ENCODE data around the gene CIP2A.

CIP2A gene

DNA sequence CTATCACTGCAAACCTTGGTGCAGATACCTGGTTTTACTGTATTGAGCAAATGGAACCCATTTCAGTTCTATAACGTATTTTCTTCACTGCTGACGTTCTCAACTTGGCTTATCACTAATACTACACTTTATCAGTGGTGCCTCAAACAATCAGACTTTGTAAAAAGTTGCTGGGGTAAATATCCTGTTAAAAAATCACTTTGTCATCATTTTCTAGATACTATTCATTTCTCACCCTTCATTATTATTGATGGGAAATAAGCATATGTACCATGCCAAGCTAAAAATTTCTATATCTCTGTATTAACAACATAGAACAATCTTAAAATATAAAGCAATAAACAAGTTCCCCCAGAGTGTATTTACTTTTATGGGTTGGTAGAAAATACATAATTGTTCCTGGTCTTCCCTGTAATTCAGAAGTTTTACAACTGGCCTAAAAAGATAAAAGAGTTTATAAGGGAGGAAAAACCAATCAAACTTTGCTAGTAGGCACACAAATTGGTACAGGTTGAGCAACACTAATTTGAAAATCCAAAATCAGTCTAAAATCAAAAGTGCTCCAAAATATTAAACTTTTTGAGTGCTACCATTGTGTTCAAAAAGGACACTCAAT lies 33.2 kb downstream of the CIP2A start:
- no peak for DNase-seq

DNA sequence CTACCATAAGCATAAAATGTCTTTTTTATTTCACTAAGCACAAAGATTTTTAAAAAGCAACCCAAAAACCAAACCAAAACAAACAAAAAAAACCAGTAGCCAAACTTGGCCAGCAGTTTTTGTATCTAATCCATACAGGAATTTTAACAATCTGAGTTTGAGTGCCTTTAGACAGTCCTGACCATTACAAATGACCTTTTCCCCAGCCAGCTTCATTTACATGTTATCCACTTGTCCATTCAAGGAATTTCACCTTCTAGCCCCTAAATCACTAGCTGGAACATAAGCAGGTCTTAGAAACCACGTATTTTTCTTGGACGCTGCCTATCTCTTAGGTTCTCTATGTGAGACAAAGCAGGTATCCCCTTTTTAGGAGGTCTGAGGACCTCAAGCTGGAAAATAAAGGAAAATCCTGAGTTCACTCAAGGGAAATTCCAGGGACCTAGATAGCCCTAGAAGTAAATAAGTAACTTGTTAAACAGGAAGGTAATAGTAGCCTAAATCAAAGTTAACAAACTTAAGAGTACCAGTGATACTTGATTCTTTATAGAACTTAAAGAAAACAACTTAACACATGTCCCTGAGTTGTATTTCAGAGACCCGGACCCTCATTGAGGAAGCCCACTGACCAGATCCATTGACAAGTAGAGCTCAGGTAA lies 34.2 kb downstream of the CIP2A start:
- no peak for DNase-seq

DNA sequence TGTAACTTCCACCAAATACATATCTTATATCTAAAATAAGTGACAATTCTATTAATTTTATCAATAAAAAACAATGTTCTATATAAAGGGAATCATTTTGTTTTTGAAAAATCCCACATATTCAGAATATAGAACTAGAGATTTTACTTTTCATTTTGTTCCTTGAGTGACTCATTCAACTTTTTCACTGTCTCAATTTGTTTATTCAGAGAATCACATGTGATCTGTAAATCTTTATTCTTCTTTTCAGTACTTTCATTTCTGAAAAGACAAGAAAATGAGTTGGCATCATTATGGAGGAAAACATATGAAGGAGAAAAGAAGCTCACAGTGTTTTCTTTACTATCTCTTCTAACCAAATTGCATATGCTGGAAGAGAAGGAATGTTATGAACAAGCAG lies 35.0 kb downstream of the CIP2A start:
- DNase-seq = no peak

DNA sequence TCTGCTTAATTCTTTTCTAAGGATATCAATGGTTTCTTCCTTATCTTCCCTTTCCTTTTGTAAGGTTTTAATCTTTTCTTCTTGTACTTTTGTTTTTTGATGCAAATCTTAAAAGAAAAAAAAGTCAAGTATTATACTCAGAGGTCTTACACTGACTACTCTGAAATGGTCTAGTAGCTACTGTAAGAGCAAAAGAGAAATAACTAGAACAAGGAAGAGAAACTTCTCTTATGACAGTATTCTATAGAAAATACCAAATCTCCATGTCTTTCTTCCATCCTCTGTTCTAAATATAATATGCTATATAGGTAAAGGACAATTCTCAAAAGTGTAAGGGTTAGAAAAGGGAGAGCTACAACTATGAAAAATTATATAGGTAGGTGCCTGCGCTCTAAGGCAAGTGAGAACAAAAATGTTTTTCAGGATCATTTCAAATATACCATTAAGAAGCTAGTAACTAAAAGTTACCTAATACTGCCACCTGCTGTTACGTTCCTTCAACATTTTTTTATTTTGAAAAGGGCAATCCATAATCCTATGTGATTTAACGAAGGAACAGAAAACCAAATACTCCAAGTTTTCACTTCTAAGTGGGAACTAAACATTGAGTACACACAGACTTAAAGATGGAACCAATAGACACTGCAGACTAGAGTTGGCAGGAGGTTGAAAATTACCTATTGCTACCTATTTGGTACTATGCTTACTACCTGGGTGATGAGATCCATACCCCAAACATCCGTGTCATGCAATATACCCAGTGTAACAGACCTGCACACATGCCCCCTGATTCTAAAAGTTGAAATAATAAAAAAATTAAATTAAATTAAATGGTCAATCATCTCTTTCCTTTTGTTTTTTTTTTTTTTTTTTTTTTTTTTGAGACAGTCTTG lies 36.7 kb downstream of the CIP2A start:
- DNase-seq = peak; percentile 22

DNA sequence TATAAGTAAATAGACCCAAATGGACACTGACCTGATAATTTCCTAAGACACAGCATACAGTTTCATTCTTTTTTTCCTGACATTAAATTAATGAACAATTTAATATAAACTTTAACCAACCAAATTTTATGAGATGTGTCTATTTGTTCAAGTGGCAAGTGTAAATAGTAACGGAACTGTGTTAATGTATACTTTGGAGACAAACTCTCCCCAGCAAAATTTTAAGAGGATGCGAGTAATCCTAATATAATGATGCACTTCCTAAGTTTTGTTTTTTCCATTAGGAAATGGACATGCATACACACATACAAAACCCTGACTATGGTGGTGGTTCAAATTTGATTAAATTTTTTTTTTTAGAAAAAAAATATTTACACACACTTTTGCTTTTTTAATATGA lies 40.4 kb downstream of the CIP2A start:
- no peak for DNase-seq

DNA sequence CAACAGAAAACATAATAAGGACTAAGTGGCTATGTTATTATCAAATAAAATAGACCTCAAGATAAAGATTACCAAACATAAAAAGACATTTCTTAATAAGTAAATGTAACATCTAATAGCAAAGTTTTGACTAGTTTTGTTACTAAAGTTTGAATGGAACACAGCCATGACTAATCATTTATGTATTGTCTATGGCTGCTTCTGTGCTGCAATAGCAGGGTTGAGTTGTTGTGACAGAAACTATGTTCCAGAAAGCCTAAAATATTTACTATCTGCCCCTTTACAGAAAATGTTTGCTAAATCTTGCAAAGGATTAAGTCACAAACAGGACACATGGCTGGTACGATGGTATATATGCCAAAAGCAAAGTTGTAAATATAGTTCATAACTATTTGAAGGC lies 40.9 kb downstream of the CIP2A start:
- no peak for DNase-seq

DNA sequence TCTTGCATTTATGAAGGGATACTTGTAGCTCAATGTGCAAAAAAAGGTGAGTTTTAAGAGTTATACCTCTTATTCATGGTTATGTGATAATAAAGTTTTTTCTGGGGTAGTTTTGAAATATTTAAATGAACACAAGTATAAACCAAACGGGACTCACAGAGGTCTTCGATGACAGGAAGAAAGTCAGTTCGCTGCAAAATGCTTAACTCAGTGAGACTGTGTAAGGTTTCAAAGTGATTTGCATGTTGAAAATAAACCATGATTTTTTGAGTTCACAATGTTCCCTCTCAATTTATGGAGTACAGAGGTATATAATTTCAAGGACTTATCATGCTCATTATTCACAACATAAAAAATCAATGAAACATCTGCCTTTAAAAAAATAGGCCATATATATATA lies 42.5 kb downstream of the CIP2A start:
- DNase-seq = no peak

DNA sequence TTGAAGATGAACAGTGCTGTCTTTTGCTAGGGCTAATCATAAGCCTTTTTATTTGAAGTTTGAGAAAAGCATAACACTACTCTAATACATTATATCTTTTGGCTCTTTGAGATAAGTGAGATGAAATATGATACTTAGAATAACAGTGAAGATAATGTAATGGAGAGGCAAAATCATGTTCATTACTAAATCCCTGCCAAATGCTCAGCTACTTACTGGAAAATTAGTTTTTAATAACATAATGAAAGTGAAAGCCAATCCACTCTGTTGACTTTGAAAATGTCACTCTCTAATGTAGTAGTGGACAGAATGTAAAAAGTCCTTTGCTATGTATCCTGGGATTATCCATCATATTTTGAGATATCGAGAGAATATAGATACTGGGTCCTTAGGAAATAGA lies 43.0 kb downstream of the CIP2A start:
- DNase-seq = no peak

DNA sequence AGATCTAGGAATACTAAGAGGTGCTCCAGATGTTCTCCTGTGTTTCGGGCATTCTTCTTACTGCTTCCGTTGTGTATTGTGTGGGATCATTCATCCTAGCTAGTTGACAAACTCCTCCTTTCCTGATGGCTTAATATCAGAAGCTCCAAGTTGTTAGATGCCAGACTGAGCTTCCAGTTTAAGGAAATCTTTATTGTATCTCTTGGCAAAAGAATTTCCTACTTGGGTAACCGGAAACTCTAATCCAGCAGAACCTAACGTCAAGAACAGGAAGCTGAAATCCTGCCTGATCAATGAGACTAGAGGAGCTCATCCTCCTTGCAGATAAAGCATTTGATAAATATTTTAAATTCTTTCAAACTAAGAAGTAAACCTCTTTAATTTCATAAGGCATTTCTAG lies 51.2 kb downstream of the CIP2A start:
- DNase-seq = no peak

DNA sequence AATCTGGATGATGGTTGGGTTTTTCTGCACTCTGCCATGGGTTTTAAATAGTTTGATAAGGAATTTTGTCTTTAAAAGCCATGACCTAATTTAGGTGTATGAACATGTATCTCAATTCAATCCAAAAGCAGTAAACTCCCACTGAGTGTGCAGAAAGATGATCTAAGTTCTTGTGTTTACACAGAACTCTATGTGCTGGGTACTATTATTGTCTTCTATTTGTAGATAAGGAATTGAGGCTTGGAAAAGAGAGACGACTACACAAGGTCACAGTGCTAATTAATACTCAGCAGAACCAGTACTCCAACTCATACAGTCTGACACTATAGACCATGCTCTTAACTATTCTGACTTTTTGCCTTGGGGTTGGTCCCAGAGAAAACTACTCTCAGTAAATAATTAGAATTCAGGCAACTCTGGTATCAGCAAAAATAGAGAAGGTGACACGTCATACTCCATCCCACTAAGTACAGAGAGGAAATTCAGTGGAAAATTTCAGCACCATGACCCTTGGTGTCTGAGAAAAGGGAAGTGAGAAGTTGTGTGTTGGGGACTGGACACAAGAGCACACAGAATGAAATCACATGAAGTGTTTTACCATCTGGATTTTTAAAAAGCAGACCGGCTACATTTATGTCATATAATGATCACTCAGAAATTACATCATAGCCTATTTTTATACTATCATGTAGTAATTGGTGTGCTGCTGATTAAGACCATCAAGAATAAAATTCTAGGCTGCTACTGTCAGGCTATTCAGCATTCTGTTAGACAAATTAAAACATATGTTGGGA lies 60.6 kb downstream of the CIP2A start:
- DNase-seq = no peak

DNA sequence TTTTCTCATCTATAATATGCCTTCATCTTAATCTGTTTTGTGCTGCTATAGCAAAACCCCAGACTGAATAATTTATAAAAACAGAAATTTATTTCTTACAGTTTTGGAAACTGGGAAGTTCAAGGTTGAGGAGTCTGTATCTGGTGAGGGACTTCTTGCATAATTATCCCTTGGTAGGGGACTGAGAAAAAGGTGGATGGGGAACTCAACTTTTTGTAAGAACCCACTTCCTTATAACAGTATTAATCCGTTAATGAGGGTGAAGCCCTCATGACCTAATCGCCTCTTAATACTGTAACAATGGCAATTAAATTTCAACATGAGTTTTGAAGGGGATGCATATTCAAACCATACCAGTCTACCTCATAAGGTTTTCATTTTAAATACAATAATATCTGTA lies 61.4 kb downstream of the CIP2A start:
- DNase-seq = no peak

DNA sequence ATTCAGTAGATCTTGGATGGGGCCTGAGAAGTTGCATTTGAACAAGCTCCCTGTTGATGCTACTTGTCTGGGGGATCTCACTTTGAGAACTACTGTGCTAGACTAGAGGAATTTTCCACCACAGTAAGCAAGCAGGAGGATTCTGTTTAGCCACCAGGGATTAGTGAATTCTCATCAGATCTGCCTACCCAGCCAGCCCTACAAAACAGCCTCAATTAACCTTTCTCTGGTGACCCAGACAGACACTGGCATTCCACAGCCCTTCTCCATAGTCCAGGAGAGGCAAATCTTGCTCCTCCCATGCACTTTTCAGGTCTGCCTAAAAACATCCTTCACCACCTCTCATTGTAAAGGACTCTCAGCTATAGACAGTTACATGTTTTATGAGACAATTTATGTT lies 62.1 kb downstream of the CIP2A start:
- no peak for DNase-seq

DNA sequence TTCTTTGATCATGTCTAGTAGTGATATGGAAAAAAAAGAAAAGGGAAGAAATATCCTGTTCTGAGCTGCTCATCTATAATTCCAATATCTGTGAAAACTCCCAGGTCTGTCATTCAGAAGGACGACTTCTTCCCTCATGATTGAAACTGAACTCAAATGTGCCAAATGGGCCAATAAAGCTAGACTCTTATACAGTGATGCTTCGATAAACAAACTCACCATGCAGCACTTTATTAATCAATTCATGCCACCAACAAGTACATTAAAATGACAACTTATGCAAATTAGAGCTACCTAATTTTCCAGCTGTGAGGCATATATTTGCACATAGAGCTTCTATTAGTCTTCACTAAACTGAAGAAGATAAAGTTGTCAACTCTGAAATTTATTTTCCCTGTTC lies 63.3 kb downstream of the CIP2A start:
- no peak for DNase-seq

DNA sequence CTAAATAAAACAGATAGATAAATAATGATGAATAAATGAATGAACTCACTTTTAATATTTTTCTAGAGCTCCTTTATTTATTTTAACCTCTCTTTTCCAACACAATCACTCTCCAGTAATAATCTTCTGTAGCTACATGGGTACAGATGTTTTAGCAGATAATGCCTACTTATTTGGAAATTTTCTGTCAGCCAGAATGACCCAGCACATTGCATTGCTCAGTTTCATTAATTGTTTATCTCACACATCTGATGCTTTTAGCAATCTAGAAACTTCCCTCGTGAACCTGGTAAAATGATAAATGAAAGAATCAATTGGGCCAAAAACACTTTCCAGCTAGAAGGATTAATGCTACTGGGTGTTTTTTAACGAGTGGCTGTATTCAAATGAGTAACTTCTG lies 64.0 kb downstream of the CIP2A start:
- DNase-seq = no peak

DNA sequence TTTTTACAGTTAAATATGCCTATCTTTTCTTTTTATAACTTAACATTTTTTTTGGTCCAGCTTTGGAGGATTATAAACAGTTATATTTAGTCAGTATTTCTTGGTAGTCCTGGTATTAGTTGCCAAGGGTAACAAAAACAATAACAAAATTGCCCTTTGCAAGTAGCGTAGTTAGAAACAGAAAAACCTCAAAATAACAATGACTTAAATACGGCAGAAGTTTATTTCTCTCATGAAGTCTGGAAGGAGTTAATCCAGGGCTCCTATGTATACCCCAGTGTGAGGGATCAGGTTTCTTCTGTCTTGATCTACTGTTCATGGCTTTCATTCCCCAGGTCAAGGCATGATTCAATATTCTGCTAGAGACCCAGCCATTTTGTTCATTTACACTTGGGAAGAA lies 64.7 kb downstream of the CIP2A start:
- no peak for DNase-seq

DNA sequence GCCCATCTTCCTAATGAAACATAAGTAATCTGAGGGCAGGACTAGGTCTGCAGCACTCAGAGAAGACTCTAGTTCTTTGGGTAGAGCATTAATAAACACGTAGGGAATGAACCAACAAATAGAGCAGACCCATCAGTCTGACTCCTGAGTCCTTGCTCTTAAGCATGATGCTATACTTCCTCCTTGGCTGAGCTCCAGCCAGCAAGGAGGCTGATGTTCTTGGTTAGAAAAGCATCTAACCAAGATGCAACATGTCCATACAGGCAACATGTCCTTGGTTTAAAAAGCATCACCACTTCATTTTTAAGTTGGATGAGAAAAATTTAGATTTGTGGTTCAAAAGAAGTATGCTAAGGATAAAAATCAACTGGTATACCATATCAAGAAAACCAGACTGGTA lies 70.3 kb downstream of the CIP2A start:
- peak; percentile 7 for DNase-seq

DNA sequence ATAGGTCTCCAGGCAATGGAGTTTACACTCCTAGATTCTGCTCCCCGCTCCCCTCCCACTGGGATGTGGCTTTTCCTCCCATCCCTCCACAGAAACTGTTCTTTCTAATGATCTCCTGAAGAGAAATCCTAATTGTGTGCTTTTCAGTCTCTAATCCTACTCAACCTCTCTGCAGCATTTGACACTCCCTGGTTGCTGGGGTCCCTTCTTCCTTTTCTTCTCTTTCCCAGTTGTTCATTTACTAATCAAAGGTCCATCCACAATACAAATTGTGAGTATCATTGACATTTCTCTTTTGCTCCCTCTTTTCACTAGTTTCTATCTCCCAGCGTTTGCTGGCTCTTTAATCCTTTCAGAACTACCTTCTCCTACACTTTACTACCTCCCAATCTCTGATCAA lies 72.4 kb downstream of the CIP2A start:
- no peak for DNase-seq

DNA sequence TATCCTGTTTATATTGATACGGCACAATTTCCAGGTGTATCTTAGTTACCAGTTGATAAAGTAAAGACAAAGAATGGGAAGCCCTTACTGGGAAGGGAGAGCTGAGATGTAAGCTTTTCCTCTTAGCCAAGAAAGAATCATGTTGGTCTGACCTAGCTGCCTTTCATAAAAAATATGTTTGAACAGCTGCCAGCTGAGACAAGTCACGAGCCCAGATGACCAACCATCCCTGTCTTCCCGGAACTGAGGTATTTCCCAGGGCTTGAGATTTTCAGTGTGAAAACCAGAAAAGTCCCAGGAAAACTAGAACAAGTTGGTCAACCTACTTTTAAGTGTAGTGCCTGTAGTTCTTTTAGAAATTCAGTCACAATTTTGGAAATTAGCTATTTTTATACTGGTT lies 75.3 kb downstream of the CIP2A start:
- DNase-seq = no peak

DNA sequence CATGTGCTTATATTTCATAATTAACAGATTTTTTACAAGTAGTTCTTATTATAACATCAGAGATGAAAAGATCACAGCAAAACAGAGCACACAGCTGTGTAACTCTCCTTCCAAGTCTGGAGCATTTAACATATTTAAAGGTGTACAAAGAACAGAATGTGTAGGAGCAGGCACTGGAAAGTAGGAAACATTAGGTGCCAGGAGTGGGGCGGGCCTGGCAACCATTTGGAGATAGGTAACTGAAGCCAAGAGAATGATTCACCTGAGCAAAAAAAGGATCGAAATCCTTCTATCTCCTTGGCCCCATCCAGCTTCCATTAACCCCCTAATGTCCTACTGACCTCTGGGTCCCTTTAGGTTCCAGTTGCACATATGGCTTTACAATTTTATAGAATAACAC lies 76.6 kb downstream of the CIP2A start:
- no peak for DNase-seq

DNA sequence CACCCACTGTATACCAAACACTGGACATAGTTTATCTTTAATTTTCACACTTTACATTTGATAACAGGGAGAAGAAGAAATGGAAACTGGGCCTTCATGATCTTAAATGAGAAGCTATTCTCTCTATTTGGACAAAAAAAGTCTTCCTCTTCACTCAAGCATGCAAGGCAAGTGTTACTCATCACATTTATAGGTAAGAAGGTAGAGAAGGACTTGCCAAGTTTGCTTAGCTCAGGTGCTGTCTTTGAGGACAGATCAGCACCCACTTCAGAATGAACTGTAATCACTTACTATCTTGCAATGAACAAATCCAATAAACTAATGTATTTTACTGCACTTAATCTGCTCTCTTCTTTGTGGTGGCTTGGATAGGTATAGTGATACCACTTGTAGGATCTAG lies 77.7 kb downstream of the CIP2A start:
- DNase-seq = no peak

DNA sequence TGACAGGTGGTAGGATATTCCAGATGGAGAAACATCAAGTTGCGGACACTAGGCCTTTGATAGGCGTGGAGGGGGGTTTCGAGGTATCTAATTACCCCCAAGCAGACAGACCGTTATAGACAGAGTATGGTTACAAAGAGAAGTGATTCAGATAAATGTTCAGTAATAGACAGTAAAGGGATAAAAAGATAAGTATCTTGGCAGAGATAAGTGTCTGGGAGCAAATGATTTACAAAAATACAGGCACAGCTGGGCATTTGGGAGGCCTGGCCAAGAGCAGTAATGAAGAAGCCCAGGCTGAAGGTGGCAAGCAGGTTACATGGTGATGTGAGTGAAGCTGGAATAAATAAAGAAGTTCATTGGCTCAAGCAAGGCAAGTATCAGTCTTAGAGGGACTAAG lies 78.2 kb downstream of the CIP2A start:
- no peak for DNase-seq

DNA sequence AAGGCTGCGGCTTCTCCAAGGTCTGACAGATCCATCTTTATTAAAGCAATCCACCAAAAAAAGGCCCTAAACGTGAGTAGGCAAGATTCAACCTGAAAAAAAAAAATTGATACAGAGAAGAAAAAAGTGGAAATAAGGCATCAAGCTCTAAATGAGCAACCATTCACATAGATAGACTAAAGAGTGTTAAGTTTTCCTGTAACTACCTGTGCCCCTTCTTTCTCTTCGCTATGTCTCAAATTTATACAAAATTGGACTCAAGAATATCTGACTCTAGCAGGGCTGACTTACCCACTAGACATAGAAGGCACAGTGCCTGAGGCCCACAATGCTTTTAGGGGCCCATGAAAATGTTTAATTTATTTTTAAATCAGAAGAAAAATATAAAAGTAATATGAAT lies 78.7 kb downstream of the CIP2A start, which contains the start of gene MYH15:
Gene MYH15, minus strand, starts transcription at position 101 of the 400 bp plus-strand sequence. Its CDS starts 66 bp downstream, at position 35.
- no peak for DNase-seq

DNA sequence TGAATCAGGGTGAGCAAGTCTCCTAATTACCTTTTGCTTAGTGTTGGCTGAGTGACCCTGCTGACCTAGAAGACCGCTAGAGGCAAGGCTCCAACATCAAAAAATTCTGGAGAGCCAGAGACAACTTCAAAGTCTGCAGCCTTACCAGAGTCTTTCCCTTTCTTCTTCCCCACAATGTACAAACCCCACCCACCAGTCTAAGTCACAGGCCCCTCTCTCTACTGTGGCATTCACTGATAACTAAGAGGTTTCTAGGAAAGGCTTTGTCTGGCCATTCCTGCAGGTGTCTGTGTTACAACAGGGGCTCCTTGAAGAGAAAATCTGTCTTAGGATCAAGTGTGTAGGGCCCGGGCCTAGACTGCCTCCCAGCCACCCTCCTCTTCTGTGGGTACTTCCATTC lies 79.4 kb downstream of the CIP2A start:
- no peak for DNase-seq
